Measurements from ENCODE around the gene EHMT1. TPM values are rescaled to one million over a fixed set of nuclear protein-coding genes. Genes with fewer than 3 reads are reported as not detected.
A peak's percentile ranks its signal among the peaks of the same experiment; 100 is the strongest.

EHMT1 gene
- total RNA-seq, 4 donors from 2014 or later, result 96.4 to 136 (median 118) TPM

GRCh38 chr9:137606734-137607138 is 12.1 kb upstream of the EHMT1 start:
- Histone ChIP-seq H3K9me3 (no peaks in the 10 kb centered on the region), H3K36me3 (no peaks in the 10 kb centered on the region), H3K27ac (peak overlapping the region in 2 of 4 donors; percentile 89 to 93), H3K27me3 (no peaks in the 10 kb centered on the region), H3K4me1 (peaks cover 0 to 55% (median 22%) of the 10 kb centered on the region in 4 donors), H3K4me3 (peak overlapping the region in 3 of 4 donors; percentile 30 to 77 (median 56))
- DNase-seq (ENCODE audit: low spot score in 2 of 2), result no peak
- TF ChIP-seq CTCF (IDR thresholded peaks at IDR 0.05) (no peak), EP300 (IDR thresholded peaks at IDR 0.05) (no peak), POLR2A (IDR thresholded peaks at IDR 0.05) (no peak)
- 21 to 26% methylated on average over 11 to 13 of the region's 13 CpGs for WGBS, 2 donors

GRCh38 chr9:137607141-137607857 is 11.5 kb upstream of the EHMT1 start:
- 29 to 43% methylated on average over 13 to 17 of the region's 17 CpGs for WGBS, 2 donors
- DNase-seq (ENCODE audit: low spot score in 2 of 2), result no peak
- Histone ChIP-seq H3K36me3 (no peaks in the 10 kb centered on the region), H3K4me1 (peaks cover 0 to 60% (median 28%) of the 10 kb centered on the region in 4 donors), H3K4me3 (peak overlapping the region in 2 of 4 donors; percentile 8 to 77), H3K9me3 (no peaks in the 10 kb centered on the region), H3K27me3 (no peaks in the 10 kb centered on the region), H3K27ac (no peak overlapping the region)
- TF ChIP-seq POLR2A (IDR thresholded peaks at IDR 0.05), result no peak
- TF ChIP-seq EP300 (IDR thresholded peaks at IDR 0.05), result no peak

- Histone ChIP-seq H3K9me3 (no peaks in the 10 kb centered on the region), H3K4me1 (peaks cover 0 to 56% (median 27%) of the 10 kb centered on the region in 4 donors), H3K36me3 (peaks cover 0 to 31% (median 12%) of the 10 kb centered on the region in 3 donors), H3K27me3 (no peaks in the 10 kb centered on the region), H3K27ac (peak overlapping the region in 1 of 4 donors; percentile 70), H3K4me3 (no peak overlapping the region)
- 72 to 81% methylated on average over 6 of the region's 6 CpGs for WGBS, 2 donors
- DNase-seq (ENCODE audit: low spot score in 2 of 2), result no peak
- no peak for TF ChIP-seq POLR2A (IDR thresholded peaks at IDR 0.05)
- no peak for TF ChIP-seq CTCF (IDR thresholded peaks at IDR 0.05)
- no peak for TF ChIP-seq EP300 (IDR thresholded peaks at IDR 0.05)
Measured at GRCh38 chr9:137610944-137611343, 7.9 kb upstream of the EHMT1 start.

GRCh38 chr9:137611623-137612609 is 6.9 kb upstream of the EHMT1 start:
- H3K27ac ChIP-seq, result peak overlapping the region in 3 of 4 donors; percentile 46 to 70 (median 55)
- TF ChIP-seq EP300 (IDR thresholded peaks at IDR 0.05), result peak in 1 of 2 donors; percentile 17
- no peak for TF ChIP-seq CTCF (IDR thresholded peaks at IDR 0.05)
- 44 to 49% methylated on average over 17 to 21 of the region's 21 CpGs for WGBS, 2 donors
- no peak overlapping the region for H3K4me3 ChIP-seq
- peaks cover 0 to 54% (median 19%) of the 10 kb centered on the region in 4 donors for H3K4me1 ChIP-seq
- no peaks in the 10 kb centered on the region for H3K27me3 ChIP-seq
- peaks cover 0 to 40% (median 12%) of the 10 kb centered on the region in 3 donors for H3K36me3 ChIP-seq
- DNase-seq (ENCODE audit: low spot score in 2 of 2), result no peak
- H3K9me3 ChIP-seq, result no peaks in the 10 kb centered on the region

- TF ChIP-seq EP300 (IDR thresholded peaks at IDR 0.05) (no peak), CTCF (IDR thresholded peaks at IDR 0.05) (no peak), POLR2A (IDR thresholded peaks at IDR 0.05) (no peak)
- Histone ChIP-seq H3K27me3 (no peaks in the 10 kb centered on the region), H3K4me1 (peaks cover 0 to 54% (median 20%) of the 10 kb centered on the region in 4 donors), H3K9me3 (no peaks in the 10 kb centered on the region), H3K27ac (peak overlapping the region in 3 of 4 donors; percentile 46 to 70 (median 55)), H3K36me3 (peaks cover 0 to 41% (median 12%) of the 10 kb centered on the region in 3 donors), H3K4me3 (no peak overlapping the region)
- no peak for DNase-seq (ENCODE audit: low spot score in 2 of 2)
- 60% methylated on average over 8 of the region's 8 CpGs; no CpG with 5 or more reads in 1 of the 2 donors for WGBS, 2 donors
Measured at GRCh38 chr9:137612741-137613142, 6.1 kb upstream of the EHMT1 start.
